Large intestine (tissue), 3 donors: ENCODE results near the gene ERBIN. TPM values are rescaled to one million over a fixed set of nuclear protein-coding genes. Genes with fewer than 3 reads are reported as not detected.

Experiments
- DNase-seq, 2 donors: peaks; one replicate each; pipeline versions ENCODE4 v3.0.0 to v3.0.0-alpha.2; 2013
- H3K27ac ChIP-seq: one replicate; pipeline ENCODE4 v1.5.1; 2013; ENCODE audit warnings: low read length
- H3K27me3 ChIP-seq: 2 replicates; pipeline ENCODE4 v1.6.1; 2013; ENCODE audit warnings: low read length; ENCODE audit not compliant: control insufficient read depth, insufficient read depth
- H3K36me3 ChIP-seq: 2 replicates; pipeline ENCODE4 v1.6.1; 2013; ENCODE audit warnings: low read length; ENCODE audit not compliant: control insufficient read depth, insufficient read depth
- H3K4me1 ChIP-seq: one replicate; pipeline ENCODE4 v1.6.1; 2013; ENCODE audit warnings: low read length; ENCODE audit not compliant: control insufficient read depth, insufficient read depth
- H3K4me3 ChIP-seq: one replicate; pipeline ENCODE4 v1.5.1; 2013; ENCODE audit warnings: low read length
- H3K9me3 ChIP-seq: one replicate; pipeline ENCODE4 v1.6.1; 2013; ENCODE audit warnings: mild to moderate bottlenecking, low read depth, low read length, moderate library complexity; ENCODE audit not compliant: control insufficient read depth
- WGBS: methylation state at CpG from one replicate; pipeline ENCODE4 v1.1.5; 2013; ENCODE audit warnings: low lambda C conversion rate; ENCODE audit not compliant: insufficient coverage; 5-methylcytosine and 5-hydroxymethylcytosine counted together
- polyA plus RNA-seq: library from polyadenylated mRNA; unstranded; fragments of 120-200 nt; gene quantifications from one replicate; pipeline ENCODE4 v1.2.1, GENCODE V29; 2013

ERBIN gene
- polyA plus RNA-seq, 1 donor = 121 TPM

- no peaks in the 10 kb centered on the region for H3K9me3 ChIP-seq
- H3K4me3 ChIP-seq = peak overlapping the region; percentile 67
- 3% methylated on average over 10 of the region's 13 CpGs for WGBS
- peak; percentile 54 to 71 for DNase-seq
- H3K36me3 ChIP-seq = peaks cover 2% of the 10 kb centered on the region
- H3K27me3 ChIP-seq = no peaks in the 10 kb centered on the region
- peaks cover 4% of the 10 kb centered on the region for H3K4me1 ChIP-seq
- peak overlapping the region; percentile 100 for H3K27ac ChIP-seq
Measured at GRCh38 chr5:65927503-65928321, 1.3 kb downstream of the ERBIN start.

- DNase-seq = peak in 1 of 2 donors; percentile 25
- H3K9me3 ChIP-seq = no peaks in the 10 kb centered on the region
- H3K4me3 ChIP-seq = peak overlapping the region; percentile 67
- peak overlapping the region; percentile 100 for H3K27ac ChIP-seq
- H3K27me3 ChIP-seq = no peaks in the 10 kb centered on the region
- peaks cover 2% of the 10 kb centered on the region for H3K36me3 ChIP-seq
- H3K4me1 ChIP-seq = peaks cover 4% of the 10 kb centered on the region
- WGBS = 15% methylated on average over 5 of the region's 5 CpGs
Measured at GRCh38 chr5:65928322-65928752, 2.0 kb downstream of the ERBIN start.

GRCh38 chr5:65928860-65929259 is 2.5 kb downstream of the ERBIN start:
- Histone ChIP-seq H3K4me3 (peak overlapping the region; percentile 67), H3K4me1 (peaks cover 3% of the 10 kb centered on the region), H3K27me3 (no peaks in the 10 kb centered on the region), H3K27ac (peak overlapping the region; percentile 100), H3K9me3 (no peaks in the 10 kb centered on the region), H3K36me3 (peaks cover 2% of the 10 kb centered on the region)
- no peak for DNase-seq
- 65% methylated on average over 3 of the region's 3 CpGs for WGBS

- Histone ChIP-seq H3K4me1 (no peaks in the 10 kb centered on the region), H3K4me3 (no peak overlapping the region), H3K27me3 (no peaks in the 10 kb centered on the region), H3K36me3 (peaks cover 5% of the 10 kb centered on the region), H3K9me3 (no peaks in the 10 kb centered on the region), H3K27ac (no peak overlapping the region)
- DNase-seq = no peak
- WGBS = no CpG with 5 or more reads among the region's 4 CpGs
Measured at GRCh38 chr5:65932676-65933075, 6.3 kb downstream of the ERBIN start.

GRCh38 chr5:65933295-65933694 is 6.9 kb downstream of the ERBIN start:
- Histone ChIP-seq H3K27ac (no peak overlapping the region), H3K9me3 (no peaks in the 10 kb centered on the region), H3K27me3 (no peaks in the 10 kb centered on the region), H3K4me1 (no peaks in the 10 kb centered on the region), H3K4me3 (no peak overlapping the region), H3K36me3 (peaks cover 5% of the 10 kb centered on the region)
- no peak for DNase-seq
- no CpG with 5 or more reads among the region's 2 CpGs for WGBS

GRCh38 chr5:65938256-65938655 is 11.9 kb downstream of the ERBIN start:
- H3K27ac ChIP-seq = no peak overlapping the region
- no peaks in the 10 kb centered on the region for H3K4me1 ChIP-seq
- DNase-seq = no peak
- peaks cover 2% of the 10 kb centered on the region for H3K36me3 ChIP-seq
- no peak overlapping the region for H3K4me3 ChIP-seq
- peaks cover 7% of the 10 kb centered on the region for H3K9me3 ChIP-seq
- 80% methylated on average over 1 of the region's 5 CpGs for WGBS
- no peaks in the 10 kb centered on the region for H3K27me3 ChIP-seq

GRCh38 chr5:65943771-65944170 is 17.4 kb downstream of the ERBIN start:
- no peak for DNase-seq
- Histone ChIP-seq H3K4me1 (no peaks in the 10 kb centered on the region), H3K36me3 (peaks cover 8% of the 10 kb centered on the region), H3K27ac (no peak overlapping the region), H3K4me3 (no peak overlapping the region), H3K9me3 (peaks cover 7% of the 10 kb centered on the region), H3K27me3 (no peaks in the 10 kb centered on the region)
- 100% methylated on average over 2 of the region's 5 CpGs for WGBS

GRCh38 chr5:65946198-65946745 is 19.9 kb downstream of the ERBIN start:
- Histone ChIP-seq H3K27me3 (no peaks in the 10 kb centered on the region), H3K4me1 (no peaks in the 10 kb centered on the region), H3K9me3 (no peaks in the 10 kb centered on the region), H3K4me3 (no peak overlapping the region), H3K36me3 (peaks cover 8% of the 10 kb centered on the region), H3K27ac (no peak overlapping the region)
- no CpG with 5 or more reads among the region's 2 CpGs for WGBS
- no peak for DNase-seq

GRCh38 chr5:65948115-65948747 is 21.9 kb downstream of the ERBIN start:
- no peak overlapping the region for H3K4me3 ChIP-seq
- H3K9me3 ChIP-seq = no peaks in the 10 kb centered on the region
- peaks cover 10% of the 10 kb centered on the region for H3K36me3 ChIP-seq
- 86% methylated on average over 1 of the region's 4 CpGs for WGBS
- H3K27me3 ChIP-seq = no peaks in the 10 kb centered on the region
- H3K4me1 ChIP-seq = no peaks in the 10 kb centered on the region
- no peak overlapping the region for H3K27ac ChIP-seq
- no peak for DNase-seq

GRCh38 chr5:65951330-65951729 is 25.0 kb downstream of the ERBIN start:
- Histone ChIP-seq H3K36me3 (peaks cover 5% of the 10 kb centered on the region), H3K27me3 (no peaks in the 10 kb centered on the region), H3K27ac (no peak overlapping the region), H3K4me1 (no peaks in the 10 kb centered on the region), H3K4me3 (no peak overlapping the region), H3K9me3 (no peaks in the 10 kb centered on the region)
- 100% methylated on average over 1 of the region's 3 CpGs for WGBS
- DNase-seq = no peak
